Measurements from ENCODE around the gene SLC29A2. TPM values are rescaled to one million over a fixed set of nuclear protein-coding genes. Genes with fewer than 3 reads are reported as not detected.

Gene SLC29A2
- total RNA-seq, 1 experiment from 2014 or later, result 30.2 TPM

DNA sequence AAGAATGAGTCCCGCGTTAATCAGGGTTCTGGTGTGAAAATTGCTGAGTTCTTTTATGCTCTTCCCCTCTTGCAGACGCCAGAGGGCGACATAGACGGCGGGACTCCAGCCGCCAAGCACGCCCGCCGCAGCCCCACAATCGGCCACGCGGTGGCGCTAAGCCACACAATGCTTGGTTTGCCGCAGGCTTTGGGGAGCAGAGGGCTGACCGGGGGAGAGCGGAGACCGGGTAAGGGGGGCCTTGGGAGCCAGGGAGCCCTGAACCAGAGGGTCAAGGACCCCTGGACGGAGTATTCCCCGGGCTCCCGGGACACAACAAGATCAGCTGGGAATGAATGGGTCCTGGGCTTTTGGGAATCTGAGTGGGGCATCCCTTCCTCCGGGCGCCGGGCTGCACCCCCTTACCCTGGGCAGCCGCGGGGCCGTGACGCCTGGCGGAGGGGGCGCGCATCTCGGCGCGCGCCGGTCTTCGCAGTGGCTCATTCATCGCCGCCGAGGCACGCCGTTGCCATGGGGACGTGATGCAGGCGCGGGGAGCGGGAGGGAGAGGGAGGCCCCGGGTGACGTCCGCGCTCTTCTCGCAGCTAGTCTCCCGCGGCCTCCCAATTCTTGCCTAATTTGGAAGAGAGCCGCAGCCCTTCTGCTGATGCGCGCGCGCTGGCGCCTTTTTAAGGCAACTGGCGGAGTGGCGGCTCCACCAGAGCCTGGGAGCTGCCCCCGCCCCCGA lies 37.1 kb upstream of the SLC29A2 start (continued):
- TF ChIP-seq, protein P1, sequence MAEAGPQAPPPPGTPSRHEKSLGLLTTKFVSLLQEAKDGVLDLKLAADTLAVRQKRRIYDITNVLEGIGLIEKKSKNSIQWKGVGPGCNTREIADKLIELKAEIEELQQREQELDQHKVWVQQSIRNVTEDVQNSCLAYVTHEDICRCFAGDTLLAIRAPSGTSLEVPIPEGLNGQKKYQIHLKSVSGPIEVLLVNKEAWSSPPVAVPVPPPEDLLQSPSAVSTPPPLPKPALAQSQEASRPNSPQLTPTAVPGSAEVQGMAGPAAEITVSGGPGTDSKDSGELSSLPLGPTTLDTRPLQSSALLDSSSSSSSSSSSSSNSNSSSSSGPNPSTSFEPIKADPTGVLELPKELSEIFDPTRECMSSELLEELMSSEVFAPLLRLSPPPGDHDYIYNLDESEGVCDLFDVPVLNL (CRISPR knock-in tag; IDR thresholded peaks at IDR 0.05; ENCODE audit: borderline replicate concordance, low read depth), result no peak
- TF ChIP-seq E2F5 (CRISPR knock-in tag; IDR thresholded peaks at IDR 0.05) (0 out of 2 replicates have a peak, but pooled peaks have one; percentile 47), KAT7 (CRISPR knock-in tag; IDR thresholded peaks at IDR 0.05; ENCODE audit: borderline replicate concordance) (no peak), MAX (CRISPR knock-in tag; IDR thresholded peaks at IDR 0.05) (peak; percentile 71), ESRRA (CRISPR knock-in tag; IDR thresholded peaks at IDR 0.05; ENCODE audit: borderline replicate concordance) (no peak), ZNF232 (CRISPR knock-in tag; IDR thresholded peaks at IDR 0.05) (no peak), ZNF423 (CRISPR knock-in tag; IDR thresholded peaks at IDR 0.05) (no peak), ZNF317 (CRISPR knock-in tag; IDR thresholded peaks at IDR 0.05; ENCODE audit: borderline replicate concordance, low read depth) (no peak), GTF2I (CRISPR knock-in tag; conservative IDR thresholded peaks at IDR 0.05) (no peak), TP53 (CRISPR knock-in tag; IDR thresholded peaks at IDR 0.05) (no peak), GRHL2 (CRISPR knock-in tag; IDR thresholded peaks at IDR 0.05; ENCODE audit: insufficient replicate concordance, severe bottlenecking) (no peak), FOXP1 (CRISPR knock-in tag; IDR thresholded peaks at IDR 0.05; ENCODE audit: borderline replicate concordance) (no peak), GABPB1 (CRISPR knock-in tag; IDR thresholded peaks at IDR 0.05) (no peak), ERG (CRISPR knock-in tag; IDR thresholded peaks at IDR 0.05) (0 out of 2 replicates have a peak, but pooled peaks have one; percentile 23), SMAD3 (CRISPR knock-in tag; IDR thresholded peaks at IDR 0.05; ENCODE audit: borderline replicate concordance) (no peak), NR2C2 (CRISPR knock-in tag; IDR thresholded peaks at IDR 0.05) (no peak), RORB (CRISPR knock-in tag; IDR thresholded peaks at IDR 0.05) (no peak), CDX4 (CRISPR knock-in tag; IDR thresholded peaks at IDR 0.05; ENCODE audit: borderline replicate concordance) (no peak), EMX1 (CRISPR knock-in tag; IDR thresholded peaks at IDR 0.05) (no peak), JAZF1 (CRISPR knock-in tag; IDR thresholded peaks at IDR 0.05) (no peak), NR3C1 (CRISPR knock-in tag; conservative IDR thresholded peaks at IDR 0.05; ENCODE audit: low read depth) (0 out of 2 replicates have a peak, but pooled peaks have one; percentile 20), NFATC4 (CRISPR knock-in tag; IDR thresholded peaks at IDR 0.05) (no peak), OVOL2 (CRISPR knock-in tag; IDR thresholded peaks at IDR 0.05; ENCODE audit: borderline replicate concordance) (no peak)
- TF ChIP-seq, protein P2, sequence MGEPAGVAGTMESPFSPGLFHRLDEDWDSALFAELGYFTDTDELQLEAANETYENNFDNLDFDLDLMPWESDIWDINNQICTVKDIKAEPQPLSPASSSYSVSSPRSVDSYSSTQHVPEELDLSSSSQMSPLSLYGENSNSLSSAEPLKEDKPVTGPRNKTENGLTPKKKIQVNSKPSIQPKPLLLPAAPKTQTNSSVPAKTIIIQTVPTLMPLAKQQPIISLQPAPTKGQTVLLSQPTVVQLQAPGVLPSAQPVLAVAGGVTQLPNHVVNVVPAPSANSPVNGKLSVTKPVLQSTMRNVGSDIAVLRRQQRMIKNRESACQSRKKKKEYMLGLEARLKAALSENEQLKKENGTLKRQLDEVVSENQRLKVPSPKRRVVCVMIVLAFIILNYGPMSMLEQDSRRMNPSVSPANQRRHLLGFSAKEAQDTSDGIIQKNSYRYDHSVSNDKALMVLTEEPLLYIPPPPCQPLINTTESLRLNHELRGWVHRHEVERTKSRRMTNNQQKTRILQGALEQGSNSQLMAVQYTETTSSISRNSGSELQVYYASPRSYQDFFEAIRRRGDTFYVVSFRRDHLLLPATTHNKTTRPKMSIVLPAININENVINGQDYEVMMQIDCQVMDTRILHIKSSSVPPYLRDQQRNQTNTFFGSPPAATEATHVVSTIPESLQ (CRISPR knock-in tag; IDR thresholded peaks at IDR 0.05), result no peak
- TF ChIP-seq, protein P3, sequence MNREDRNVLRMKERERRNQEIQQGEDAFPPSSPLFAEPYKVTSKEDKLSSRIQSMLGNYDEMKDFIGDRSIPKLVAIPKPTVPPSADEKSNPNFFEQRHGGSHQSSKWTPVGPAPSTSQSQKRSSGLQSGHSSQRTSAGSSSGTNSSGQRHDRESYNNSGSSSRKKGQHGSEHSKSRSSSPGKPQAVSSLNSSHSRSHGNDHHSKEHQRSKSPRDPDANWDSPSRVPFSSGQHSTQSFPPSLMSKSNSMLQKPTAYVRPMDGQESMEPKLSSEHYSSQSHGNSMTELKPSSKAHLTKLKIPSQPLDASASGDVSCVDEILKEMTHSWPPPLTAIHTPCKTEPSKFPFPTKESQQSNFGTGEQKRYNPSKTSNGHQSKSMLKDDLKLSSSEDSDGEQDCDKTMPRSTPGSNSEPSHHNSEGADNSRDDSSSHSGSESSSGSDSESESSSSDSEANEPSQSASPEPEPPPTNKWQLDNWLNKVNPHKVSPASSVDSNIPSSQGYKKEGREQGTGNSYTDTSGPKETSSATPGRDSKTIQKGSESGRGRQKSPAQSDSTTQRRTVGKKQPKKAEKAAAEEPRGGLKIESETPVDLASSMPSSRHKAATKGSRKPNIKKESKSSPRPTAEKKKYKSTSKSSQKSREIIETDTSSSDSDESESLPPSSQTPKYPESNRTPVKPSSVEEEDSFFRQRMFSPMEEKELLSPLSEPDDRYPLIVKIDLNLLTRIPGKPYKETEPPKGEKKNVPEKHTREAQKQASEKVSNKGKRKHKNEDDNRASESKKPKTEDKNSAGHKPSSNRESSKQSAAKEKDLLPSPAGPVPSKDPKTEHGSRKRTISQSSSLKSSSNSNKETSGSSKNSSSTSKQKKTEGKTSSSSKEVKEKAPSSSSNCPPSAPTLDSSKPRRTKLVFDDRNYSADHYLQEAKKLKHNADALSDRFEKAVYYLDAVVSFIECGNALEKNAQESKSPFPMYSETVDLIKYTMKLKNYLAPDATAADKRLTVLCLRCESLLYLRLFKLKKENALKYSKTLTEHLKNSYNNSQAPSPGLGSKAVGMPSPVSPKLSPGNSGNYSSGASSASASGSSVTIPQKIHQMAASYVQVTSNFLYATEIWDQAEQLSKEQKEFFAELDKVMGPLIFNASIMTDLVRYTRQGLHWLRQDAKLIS (CRISPR knock-in tag; IDR thresholded peaks at IDR 0.05; ENCODE audit: borderline replicate concordance), result peak; percentile 54; the same call in 1 of the 2 replicates
- TF ChIP-seq, protein P4, sequence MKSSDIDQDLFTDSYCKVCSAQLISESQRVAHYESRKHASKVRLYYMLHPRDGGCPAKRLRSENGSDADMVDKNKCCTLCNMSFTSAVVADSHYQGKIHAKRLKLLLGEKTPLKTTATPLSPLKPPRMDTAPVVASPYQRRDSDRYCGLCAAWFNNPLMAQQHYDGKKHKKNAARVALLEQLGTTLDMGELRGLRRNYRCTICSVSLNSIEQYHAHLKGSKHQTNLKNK (CRISPR knock-in tag; IDR thresholded peaks at IDR 0.05), result no peak

All from WTC11 (cell line).